Hepatocyte (in vitro differentiated cells): Measurements from ENCODE around the gene NTMT2.
"Not testable (repeated sequence)": the region's sequence is repeated elsewhere in the genome, so short reads cannot be mapped to it uniquely, and the experiment has no call there.

Experiments
- CTCF ChIP-seq: fragments of 200-600 bp; sonication (generic); IDR thresholded peaks from 2 replicates; pipeline ENCODE4 v1.5.1; 2016; ENCODE audit warnings: antibody characterized with exemption, mild to moderate bottlenecking; ENCODE audit not compliant: poor library complexity
- EZH2 ChIP-seq: fragments of 200-600 bp; sonication (generic); IDR thresholded peaks from 2 replicates; pipeline ENCODE4 v1.6.1; 2016; ENCODE audit warnings: antibody characterized with exemption, mild to moderate bottlenecking, borderline replicate concordance

GRCh38 chr1:170113140-170113539 is 32.6 kb upstream of the NTMT2 start:
- TF ChIP-seq EZH2, CTCF: not testable (repeated sequence)
